Keratinocyte (primary cell): ENCODE measurements around the gene C1orf74.

ENCODE experiments used
- EZH2 ChIP-seq: IDR thresholded peaks from one replicate; pipeline ENCODE4 v1.6.1; 2012; ENCODE audit warnings: inconsistent platforms, mild to moderate bottlenecking, low read length, moderate library complexity
- TF ChIP-seq, protein P1 (sequence below), 3 experiments: IDR thresholded peaks in 1 of 3; conservative IDR thresholded peaks in 1 of 3; optimal IDR thresholded peaks in 1 of 3; 2 replicates in 2 of 3; 3 replicates in 1 of 3; pipeline versions ENCODE3 to v1.5.1; 2011; ENCODE audit warnings: low read length in 3 of 3, mild to moderate bottlenecking in 3 of 3, moderate library complexity in 2 of 3, control low read depth in 1 of 3, inconsistent platforms in 1 of 3; ENCODE audit not compliant: insufficient read depth in 2 of 3; ENCODE audit errors: extremely low read depth in 1 of 3

DNA sequence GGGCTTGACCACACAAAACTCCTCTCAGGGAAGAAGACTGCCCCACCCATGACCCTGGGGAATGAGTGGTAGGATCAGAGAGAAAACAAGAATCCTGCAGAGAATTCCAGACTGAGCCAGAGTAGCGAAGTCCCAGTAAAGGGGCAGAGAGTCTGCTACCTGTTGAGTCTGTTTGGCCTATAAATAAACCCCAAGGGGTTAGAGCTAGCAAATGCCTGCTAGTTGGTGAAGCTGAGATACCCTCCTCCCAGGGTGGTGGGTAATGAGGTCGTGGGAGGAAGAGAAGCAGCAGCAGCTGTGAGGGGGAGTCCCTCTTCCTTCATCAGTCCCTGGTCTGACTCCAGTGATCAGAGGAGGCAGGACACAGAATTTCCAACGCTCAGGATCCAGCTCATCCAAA, 26.0 kb downstream of the C1orf74 start:
- TF ChIP-seq EZH2: no peak
- TF ChIP-seq, protein P1, sequence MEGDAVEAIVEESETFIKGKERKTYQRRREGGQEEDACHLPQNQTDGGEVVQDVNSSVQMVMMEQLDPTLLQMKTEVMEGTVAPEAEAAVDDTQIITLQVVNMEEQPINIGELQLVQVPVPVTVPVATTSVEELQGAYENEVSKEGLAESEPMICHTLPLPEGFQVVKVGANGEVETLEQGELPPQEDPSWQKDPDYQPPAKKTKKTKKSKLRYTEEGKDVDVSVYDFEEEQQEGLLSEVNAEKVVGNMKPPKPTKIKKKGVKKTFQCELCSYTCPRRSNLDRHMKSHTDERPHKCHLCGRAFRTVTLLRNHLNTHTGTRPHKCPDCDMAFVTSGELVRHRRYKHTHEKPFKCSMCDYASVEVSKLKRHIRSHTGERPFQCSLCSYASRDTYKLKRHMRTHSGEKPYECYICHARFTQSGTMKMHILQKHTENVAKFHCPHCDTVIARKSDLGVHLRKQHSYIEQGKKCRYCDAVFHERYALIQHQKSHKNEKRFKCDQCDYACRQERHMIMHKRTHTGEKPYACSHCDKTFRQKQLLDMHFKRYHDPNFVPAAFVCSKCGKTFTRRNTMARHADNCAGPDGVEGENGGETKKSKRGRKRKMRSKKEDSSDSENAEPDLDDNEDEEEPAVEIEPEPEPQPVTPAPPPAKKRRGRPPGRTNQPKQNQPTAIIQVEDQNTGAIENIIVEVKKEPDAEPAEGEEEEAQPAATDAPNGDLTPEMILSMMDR (optimal IDR thresholded peaks at IDR 0.05 in 1 of 3, IDR thresholded peaks at IDR 0.05 in 1 of 3, conservative IDR thresholded peaks at IDR 0.05 in 1 of 3; ENCODE audit: extremely low read depth in 1 of 3, insufficient read depth in 2 of 3, low read length in 3 of 3): no peak
